Measurements from ENCODE around the gene KRTAP9-3.
"Not testable (repeated sequence)": the region's sequence is repeated elsewhere in the genome, so short reads cannot be mapped to it uniquely, and the experiment has no call there.

KRTAP9-3 gene

GRCh38 chr17:41251261-41251660, 19.0 kb downstream of the KRTAP9-3 start:
- DNase-seq (ENCODE audit: low read depth), result no peak

- no peak for DNase-seq (ENCODE audit: low read depth)
Observed at GRCh38 chr17:41254861-41255260, 22.6 kb downstream of the KRTAP9-3 start.

- not testable (repeated sequence) for DNase-seq (ENCODE audit: low read depth)
Observed at GRCh38 chr17:41255381-41256290, 23.4 kb downstream of the KRTAP9-3 start, which contains the start of gene KRTAP9-9. TSS of gene KRTAP9-9 (plus strand) at chr17:41255384.

- DNase-seq (ENCODE audit: low read depth), result no peak
Observed at GRCh38 chr17:41256291-41256685, 24.0 kb downstream of the KRTAP9-3 start.

GRCh38 chr17:41258406-41258805, 26.2 kb downstream of the KRTAP9-3 start:
- no peak for DNase-seq (ENCODE audit: low read depth)

- no peak for DNase-seq (ENCODE audit: low read depth)
Observed at GRCh38 chr17:41263212-41263611, 31.0 kb downstream of the KRTAP9-3 start.

GRCh38 chr17:41264599-41264998, 32.4 kb downstream of the KRTAP9-3 start:
- DNase-seq (ENCODE audit: low read depth), result no peak

GRCh38 chr17:41265078-41265477, 32.8 kb downstream of the KRTAP9-3 start, which contains the start of gene KRTAP9-6:
TSS of gene KRTAP9-6 (plus strand) at chr17:41265378. CDS start at chr17:41265378, 0 bp downstream.
- no peak for DNase-seq (ENCODE audit: low read depth)

- DNase-seq (ENCODE audit: low read depth), result no peak
Observed at GRCh38 chr17:41267711-41268110, 35.5 kb downstream of the KRTAP9-3 start.

- DNase-seq (ENCODE audit: low read depth), result not testable (repeated sequence)
Observed at GRCh38 chr17:41271323-41271722, 39.1 kb downstream of the KRTAP9-3 start.

- no peak for DNase-seq (ENCODE audit: low read depth)
Observed at GRCh38 chr17:41271858-41272257, 39.6 kb downstream of the KRTAP9-3 start.

GRCh38 chr17:41275648-41276190, 43.5 kb downstream of the KRTAP9-3 start, which contains the start of gene KRTAP9-7:
TSS of gene KRTAP9-7 (plus strand) at chr17:41275698. CDS start at chr17:41275698, 0 bp downstream.
- DNase-seq (ENCODE audit: low read depth), result not testable (repeated sequence)

- no peak for DNase-seq (ENCODE audit: low read depth)
Observed at GRCh38 chr17:41278176-41278955, 46.1 kb downstream of the KRTAP9-3 start.
